K562 (cell line): ENCODE data around the gene RSRP1. TPM values are rescaled to one million over a fixed set of nuclear protein-coding genes. Genes with fewer than 3 reads are reported as not detected.

ENCODE experiments used
- C11orf30 ChIP-seq: fragments of 450-650 bp; IDR thresholded peaks from 2 replicates; pipeline ENCODE4 v1.6.1; 2016; ENCODE audit warnings: low read depth, mild to moderate bottlenecking
- HDAC3 ChIP-seq: fragments of 450-650 bp; IDR thresholded peaks from 2 replicates; pipeline ENCODE4 v1.6.1; 2018; ENCODE audit warnings: borderline replicate concordance, mild to moderate bottlenecking, moderate library complexity; ENCODE audit not compliant: partially characterized antibody
- HNRNPK ChIP-seq: fragments of 200-400 bp; formaldehyde crosslinking; IDR thresholded peaks from one replicate; pipeline ENCODE4 v1.6.1; 2018; ENCODE audit warnings: mild to moderate bottlenecking, low read depth, low read length; ENCODE audit not compliant: poor library complexity, severe bottlenecking
- MCM3 ChIP-seq: fragments of 450-650 bp; IDR thresholded peaks from 2 replicates; pipeline ENCODE4 v1.6.1; 2016
- MXD1 ChIP-seq: fragments of 250-450 bp; sonication (Bioruptor Pico); IDR thresholded peaks from 2 replicates; pipeline ENCODE4 v1.8.0; 2021; ENCODE audit warnings: borderline replicate concordance, mild to moderate bottlenecking, moderate library complexity; ENCODE audit not compliant: poor library complexity, severe bottlenecking
- POLR2A ChIP-seq: fragments of 450-650 bp; conservative IDR thresholded peaks from 2 replicates; pipeline ENCODE4 v1.6.1; 2016
- RBM22 ChIP-seq: fragments of 200-400 bp; formaldehyde crosslinking; IDR thresholded peaks from 2 replicates; pipeline ENCODE4 v1.6.1; 2018; ENCODE audit warnings: low read length, low read depth; ENCODE audit not compliant: poor library complexity, severe bottlenecking
- RERE ChIP-seq: sonication (generic); formaldehyde crosslinking; IDR thresholded peaks from 2 replicates; pipeline ENCODE4 v1.8.0; 2023; ENCODE audit warnings: missing genetic modification reagents, mild to moderate bottlenecking, borderline replicate concordance
- RFX7 ChIP-seq: fragments of 250-450 bp; sonication (Bioruptor Pico); IDR thresholded peaks from 2 replicates; pipeline ENCODE4 v1.5.1; 2021; ENCODE audit warnings: mild to moderate bottlenecking
- RREB1 ChIP-seq: fragments of 250-450 bp; sonication (Bioruptor Pico); IDR thresholded peaks from 2 replicates; pipeline ENCODE4 v1.4.0; 2020
- RUNX1 ChIP-seq: sonication (generic); IDR thresholded peaks from 2 replicates; pipeline ENCODE4 v1.6.1; 2016; ENCODE audit warnings: antibody characterized with exemption, low read depth
- SOX6 ChIP-seq: fragments of 450-650 bp; IDR thresholded peaks from 2 replicates; pipeline ENCODE4 v1.6.1; 2014; ENCODE audit warnings: mild to moderate bottlenecking
- USF1 ChIP-seq: sonication (generic); formaldehyde crosslinking; IDR thresholded peaks from 2 replicates; pipeline ENCODE4 v1.9.0; 2022; ENCODE audit warnings: mild to moderate bottlenecking, missing genetic modification reagents
- ZNF23 ChIP-seq: fragments of 250-450 bp; sonication (Bioruptor Pico); IDR thresholded peaks from 2 replicates; pipeline ENCODE4 v1.4.0; 2020; ENCODE audit warnings: mild to moderate bottlenecking
- polyA plus RNA-seq, 8 experiments: library from polyadenylated mRNA; depleted of rRNA in 4 of 8; stranded (reverse) in 5 of 8; unstranded in 3 of 8; fragments of >200 nt; fragmentation: Nextera tagmentation in 2 of 8; fragmentation: Illumina TruSeq in 1 of 8; extraction: Ambion mirVana in 2 of 8; extraction: Trizol in 1 of 8; gene quantifications; 2 replicates each; pipeline versions ENCODE4 v1.2.1 to v1.2.3, GENCODE V29; 2011 to 2014; ENCODE audit warnings: inconsistent platforms in 1 of 8, missing spikeins in 1 of 8
- total RNA-seq, 7 experiments: library from RNA; depleted of rRNA in 6 of 7; stranded (reverse); fragments of >200 nt in 6 of 7; fragmentation: Illumina TruSeq in 2 of 7; extraction: Trizol in 2 of 7; gene quantifications; 2 replicates each; pipeline versions ENCODE4 v1.2.1 to v1.2.3, GENCODE V29; 2011 to 2021; ENCODE audit warnings: low replicate concordance in 1 of 7

The RSRP1 gene
- total and polyA plus RNA-seq, 9 of the 15 experiments (the other 6 are each of a cell fraction or from before 2014, with no cell fraction given), result 27.2 to 283 (median 146) TPM

- TF ChIP-seq HNRNPK (no peak), RBM22 (peak; percentile 70), RUNX1 (peak; percentile 84; the same call in 1 of the 2 replicates), RREB1 (CRISPR knock-in tag) (0 out of 2 replicates have a peak, but pooled peaks have one; percentile 32), POLR2A (peak; percentile 91), HDAC3 (peak; percentile 98), SOX6 (peak; percentile 69; the same call in 1 of the 2 replicates), RFX7 (CRISPR knock-in tag) (no peak), ZNF23 (CRISPR knock-in tag) (no peak), MXD1 (CRISPR knock-in tag) (no peak), MCM3 (no peak), USF1 (CRISPR knock-in tag) (peak; percentile 38; the same call in 1 of the 2 replicates), RERE (CRISPR knock-in tag) (no peak), C11orf30 (peak; percentile 82)
Measured at GRCh38 chr1:25239681-25240541, 7.3 kb downstream of the RSRP1 start (continued).
